Mammary epithelial cell (primary cell): ENCODE data around the gene DENND1A.

Source experiments
- EZH2 ChIP-seq: IDR thresholded peaks from 2 replicates; pipeline ENCODE4 v1.6.1; 2012; ENCODE audit warnings: low read length, inconsistent platforms, borderline replicate concordance
- TF ChIP-seq, protein P1 (sequence below), 2 donors: IDR thresholded peaks in 1 of 2; conservative IDR thresholded peaks in 1 of 2; 2 replicates each; pipeline ENCODE4 v1.5.1; 2011 to 2012; ENCODE audit warnings: inconsistent platforms in 2 of 2, low read length in 2 of 2, mild to moderate bottlenecking in 2 of 2, control low read depth in 1 of 2, low read depth in 1 of 2; ENCODE audit not compliant: insufficient read depth in 1 of 2; ENCODE audit errors: extremely low read depth in 1 of 2

DNA sequence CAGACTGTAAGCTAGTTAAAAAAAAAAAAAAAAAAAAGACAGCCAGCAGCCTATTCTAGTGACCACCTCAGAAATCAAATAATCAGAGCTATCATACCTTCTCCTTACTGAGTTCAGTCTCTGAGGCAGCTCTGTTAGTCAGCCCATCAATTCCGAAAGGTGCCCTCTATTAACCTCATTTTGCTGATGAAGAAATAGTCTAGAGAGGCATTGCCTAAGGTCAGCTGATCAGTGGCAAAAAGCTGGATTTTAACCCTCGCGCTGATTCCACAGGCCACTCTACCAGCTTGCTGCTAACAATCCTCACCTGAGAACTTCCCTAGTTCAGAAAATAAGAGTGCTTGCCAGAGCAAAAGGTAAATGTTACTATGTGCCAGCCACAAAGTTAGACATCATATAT, 172.0 kb downstream of the DENND1A start:
- TF ChIP-seq, protein P1, sequence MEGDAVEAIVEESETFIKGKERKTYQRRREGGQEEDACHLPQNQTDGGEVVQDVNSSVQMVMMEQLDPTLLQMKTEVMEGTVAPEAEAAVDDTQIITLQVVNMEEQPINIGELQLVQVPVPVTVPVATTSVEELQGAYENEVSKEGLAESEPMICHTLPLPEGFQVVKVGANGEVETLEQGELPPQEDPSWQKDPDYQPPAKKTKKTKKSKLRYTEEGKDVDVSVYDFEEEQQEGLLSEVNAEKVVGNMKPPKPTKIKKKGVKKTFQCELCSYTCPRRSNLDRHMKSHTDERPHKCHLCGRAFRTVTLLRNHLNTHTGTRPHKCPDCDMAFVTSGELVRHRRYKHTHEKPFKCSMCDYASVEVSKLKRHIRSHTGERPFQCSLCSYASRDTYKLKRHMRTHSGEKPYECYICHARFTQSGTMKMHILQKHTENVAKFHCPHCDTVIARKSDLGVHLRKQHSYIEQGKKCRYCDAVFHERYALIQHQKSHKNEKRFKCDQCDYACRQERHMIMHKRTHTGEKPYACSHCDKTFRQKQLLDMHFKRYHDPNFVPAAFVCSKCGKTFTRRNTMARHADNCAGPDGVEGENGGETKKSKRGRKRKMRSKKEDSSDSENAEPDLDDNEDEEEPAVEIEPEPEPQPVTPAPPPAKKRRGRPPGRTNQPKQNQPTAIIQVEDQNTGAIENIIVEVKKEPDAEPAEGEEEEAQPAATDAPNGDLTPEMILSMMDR (conservative IDR thresholded peaks at IDR 0.05 in 1 of 2, IDR thresholded peaks at IDR 0.05 in 1 of 2; ENCODE audit: extremely low read depth in 1 of 2, insufficient read depth in 1 of 2, low read depth in 1 of 2, low read length in 2 of 2): no peak
- TF ChIP-seq EZH2: no peak
